Choroid plexus epithelial cell (primary cell): ENCODE data around the gene SGSM2.

Experiments
- DNase-seq: peaks from one replicate; pipeline ENCODE4 v3.0.0-alpha.2; 2010; ENCODE audit warnings: low read depth
- H3K4me3 ChIP-seq: 2 replicates; pipeline ENCODE4 v1.5.1; 2011; ENCODE audit warnings: low read depth, mild to moderate bottlenecking, control low read depth, low read length, moderate library complexity
- TF ChIP-seq, protein P1 (sequence below): conservative IDR thresholded peaks from 2 replicates; pipeline ENCODE4 v1.5.1; 2011; ENCODE audit warnings: low read depth, mild to moderate bottlenecking, control low read depth, inconsistent platforms, low read length, moderate library complexity

SGSM2 gene

DNA sequence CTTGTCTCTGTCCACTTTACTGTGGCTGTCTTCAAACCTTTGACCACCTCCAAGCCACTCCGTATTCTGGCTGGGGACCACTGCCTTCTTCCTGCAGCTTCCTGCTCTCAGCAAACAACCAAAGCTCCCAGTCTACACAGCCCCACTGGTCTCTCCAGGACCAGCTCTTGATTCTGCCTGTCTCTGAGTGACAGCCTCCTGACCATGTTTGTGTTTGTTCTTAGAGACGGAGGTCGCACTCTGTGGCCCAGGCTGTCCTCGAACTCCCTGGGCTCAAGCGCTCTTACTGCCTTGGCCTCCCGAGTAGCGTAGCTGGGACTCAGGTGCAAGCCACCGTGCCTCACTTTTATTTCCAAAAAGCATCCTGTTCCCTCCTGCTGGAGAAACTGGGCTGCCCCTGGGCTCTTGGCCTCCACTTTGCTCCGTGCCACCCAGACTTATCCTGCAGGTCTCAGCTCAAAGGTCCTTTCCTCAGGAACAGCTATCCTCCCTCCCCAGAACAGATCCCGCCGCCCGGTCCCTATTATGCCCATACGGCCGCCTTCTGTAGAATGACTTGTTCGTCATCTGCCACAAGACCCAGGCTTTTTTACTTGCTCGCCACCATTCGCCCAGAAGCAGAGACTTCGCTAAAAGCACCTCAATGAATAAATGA lies 54.4 kb downstream of the SGSM2 start:
- peak overlapping the region; percentile 59 for H3K4me3 ChIP-seq
- TF ChIP-seq, protein P1, sequence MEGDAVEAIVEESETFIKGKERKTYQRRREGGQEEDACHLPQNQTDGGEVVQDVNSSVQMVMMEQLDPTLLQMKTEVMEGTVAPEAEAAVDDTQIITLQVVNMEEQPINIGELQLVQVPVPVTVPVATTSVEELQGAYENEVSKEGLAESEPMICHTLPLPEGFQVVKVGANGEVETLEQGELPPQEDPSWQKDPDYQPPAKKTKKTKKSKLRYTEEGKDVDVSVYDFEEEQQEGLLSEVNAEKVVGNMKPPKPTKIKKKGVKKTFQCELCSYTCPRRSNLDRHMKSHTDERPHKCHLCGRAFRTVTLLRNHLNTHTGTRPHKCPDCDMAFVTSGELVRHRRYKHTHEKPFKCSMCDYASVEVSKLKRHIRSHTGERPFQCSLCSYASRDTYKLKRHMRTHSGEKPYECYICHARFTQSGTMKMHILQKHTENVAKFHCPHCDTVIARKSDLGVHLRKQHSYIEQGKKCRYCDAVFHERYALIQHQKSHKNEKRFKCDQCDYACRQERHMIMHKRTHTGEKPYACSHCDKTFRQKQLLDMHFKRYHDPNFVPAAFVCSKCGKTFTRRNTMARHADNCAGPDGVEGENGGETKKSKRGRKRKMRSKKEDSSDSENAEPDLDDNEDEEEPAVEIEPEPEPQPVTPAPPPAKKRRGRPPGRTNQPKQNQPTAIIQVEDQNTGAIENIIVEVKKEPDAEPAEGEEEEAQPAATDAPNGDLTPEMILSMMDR = no peak
- DNase-seq = no peak

DNA sequence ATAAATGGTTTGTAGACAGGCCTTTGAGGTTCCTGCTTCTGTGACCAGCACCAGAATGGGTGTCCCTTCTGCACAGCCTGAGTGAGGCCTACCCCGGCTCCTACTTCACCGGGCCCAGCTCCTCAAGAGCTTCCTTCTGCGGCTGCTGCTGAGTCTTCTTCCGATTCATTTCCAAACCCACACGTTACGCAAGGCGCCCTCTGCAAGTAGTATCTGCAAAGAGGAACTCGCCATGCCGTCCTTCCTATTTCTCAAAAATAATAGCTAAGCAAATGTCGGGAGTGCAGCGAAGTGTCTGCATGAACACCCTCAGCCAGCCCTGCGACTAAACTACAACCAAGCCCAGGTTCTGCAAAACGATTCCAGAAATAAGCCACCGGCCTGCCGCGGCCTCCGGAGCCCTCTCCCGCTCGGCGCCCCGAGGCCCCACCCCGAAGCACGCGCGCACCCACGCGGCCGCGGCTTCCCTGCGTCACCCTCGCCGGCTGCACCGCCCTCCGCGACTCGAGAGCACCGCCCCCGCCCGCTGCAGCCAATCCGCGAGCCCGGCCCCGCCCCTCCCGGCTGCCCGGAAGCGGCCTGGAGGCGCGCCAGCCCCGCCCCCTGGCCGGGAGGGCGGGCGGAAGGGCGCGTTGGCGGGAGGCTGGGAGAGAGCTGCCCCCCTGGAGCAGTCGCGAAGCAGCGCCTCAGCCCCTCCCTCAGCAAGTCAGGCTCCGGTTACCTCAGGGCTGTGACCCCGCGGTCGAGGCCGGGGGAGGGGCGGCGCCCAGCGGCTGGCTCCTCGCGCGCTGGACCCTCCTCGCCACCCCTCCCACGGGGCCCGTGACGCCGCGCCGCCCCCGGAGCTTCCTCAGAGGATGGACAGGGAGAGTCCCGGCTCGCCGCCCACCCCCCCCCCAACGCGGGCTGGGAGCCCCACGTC lies 55.2 kb downstream of the SGSM2 start:
- TF ChIP-seq, protein P1 = no peak
- peak overlapping the region; percentile 73 for H3K4me3 ChIP-seq
- peak; percentile 98 for DNase-seq

DNA sequence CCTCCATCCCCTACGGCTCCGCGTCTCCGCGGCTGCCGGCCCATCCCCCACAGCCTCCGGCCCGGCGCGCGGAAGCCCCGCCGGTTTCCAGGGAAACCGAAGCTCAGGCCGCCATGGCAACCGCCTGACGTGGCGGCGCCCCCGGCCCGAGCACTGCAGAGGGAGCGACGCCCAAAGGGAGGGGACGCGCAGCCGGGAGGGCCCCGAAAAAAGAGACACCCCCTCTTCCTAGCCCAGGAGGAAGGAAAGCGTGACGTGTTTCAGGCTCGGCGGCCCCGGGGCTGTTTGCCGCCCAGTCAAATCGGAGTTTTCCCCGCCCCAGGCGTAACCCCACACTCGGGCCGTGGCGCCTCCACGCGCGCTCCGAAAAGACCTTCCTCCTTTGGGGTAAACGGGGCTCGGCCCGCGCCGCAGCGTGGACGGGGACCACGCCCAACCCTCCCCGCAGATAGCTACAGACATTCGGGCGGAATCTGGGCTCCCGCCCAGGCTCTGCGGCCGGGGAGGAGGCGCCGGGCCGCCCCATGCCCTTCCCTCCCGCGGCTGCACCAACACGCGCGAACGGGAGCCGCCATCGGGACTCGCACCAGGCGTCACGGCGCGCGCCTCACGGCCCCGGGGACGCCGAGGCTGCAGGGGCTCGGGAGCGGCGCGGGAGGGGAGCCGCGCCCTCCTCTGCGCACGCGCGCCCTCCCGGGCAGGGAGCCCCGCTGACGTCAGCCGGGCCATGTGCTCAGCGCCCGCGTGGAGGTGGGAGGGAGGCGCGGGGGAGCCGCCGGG lies 56.1 kb downstream of the SGSM2 start:
- H3K4me3 ChIP-seq = peak overlapping the region; percentile 73
- TF ChIP-seq, protein P1 = no peak
- peak; percentile 87 for DNase-seq

DNA sequence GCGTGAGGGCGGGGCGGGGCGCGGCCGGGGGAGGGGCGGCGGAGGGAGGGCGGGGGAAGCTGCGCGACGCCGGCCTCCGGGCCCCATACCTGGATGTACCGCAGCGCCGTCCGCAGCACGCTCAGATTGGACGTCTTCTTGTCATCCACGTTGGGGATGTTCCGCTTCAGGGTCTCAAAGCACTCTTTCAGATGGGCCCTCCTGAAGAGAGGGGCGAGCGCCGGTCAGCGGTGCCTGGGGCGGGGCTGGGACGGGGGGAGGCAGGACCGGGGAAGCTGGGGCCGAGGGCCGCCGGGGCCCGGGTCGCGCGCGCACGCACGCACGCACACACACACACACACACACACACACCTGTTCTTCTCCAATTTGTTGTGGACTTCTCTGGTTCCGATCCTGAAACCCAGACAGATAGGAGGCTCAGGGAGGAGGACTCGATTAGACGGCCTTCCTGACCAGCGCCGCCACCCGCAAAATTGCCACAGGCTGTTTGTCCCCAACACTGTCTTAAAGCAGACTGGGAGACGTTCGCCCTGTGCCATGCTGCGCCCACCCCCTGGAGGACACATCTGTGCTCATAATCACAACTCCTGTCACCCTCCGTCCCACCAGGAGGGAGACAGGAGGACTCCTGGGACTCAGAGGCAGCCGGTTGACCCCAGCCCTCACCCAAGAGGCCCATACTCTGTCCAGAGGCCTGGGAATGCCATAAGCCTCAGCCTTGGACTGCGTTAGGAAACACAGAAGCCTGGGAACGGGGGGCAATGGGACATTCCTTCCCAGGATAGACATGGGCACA lies 56.9 kb downstream of the SGSM2 start:
- TF ChIP-seq, protein P1 = no peak
- no peak for DNase-seq
- peak overlapping the region; percentile 55 for H3K4me3 ChIP-seq

DNA sequence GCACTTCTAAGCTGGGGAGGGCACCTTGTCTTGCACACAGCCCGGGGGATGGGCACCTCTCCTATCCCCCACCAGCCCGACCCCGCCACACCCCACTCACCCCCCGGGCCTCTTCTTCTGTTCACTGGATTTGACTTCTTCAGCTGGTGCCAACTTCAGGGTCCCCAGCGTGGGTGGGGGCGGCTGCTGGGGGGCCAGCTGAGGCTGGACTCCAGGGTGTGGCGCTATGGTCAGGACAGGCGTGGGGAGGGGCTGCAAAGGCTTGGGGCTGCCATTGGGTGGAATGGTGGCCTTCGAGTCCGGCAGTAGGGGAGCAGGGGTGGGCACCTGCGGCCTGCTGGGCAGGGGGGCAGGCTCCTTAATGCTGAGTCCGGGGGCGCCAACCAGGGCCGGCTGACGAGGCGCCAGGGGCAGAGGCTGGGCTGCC lies 57.5 kb downstream of the SGSM2 start:
- TF ChIP-seq, protein P1 = no peak
- H3K4me3 ChIP-seq = no peak overlapping the region
- DNase-seq = no peak
